ENCODE measurements around the gene UBXN2A.

UBXN2A gene, protein sequence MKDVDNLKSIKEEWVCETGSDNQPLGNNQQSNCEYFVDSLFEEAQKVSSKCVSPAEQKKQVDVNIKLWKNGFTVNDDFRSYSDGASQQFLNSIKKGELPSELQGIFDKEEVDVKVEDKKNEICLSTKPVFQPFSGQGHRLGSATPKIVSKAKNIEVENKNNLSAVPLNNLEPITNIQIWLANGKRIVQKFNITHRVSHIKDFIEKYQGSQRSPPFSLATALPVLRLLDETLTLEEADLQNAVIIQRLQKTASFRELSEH

DNA sequence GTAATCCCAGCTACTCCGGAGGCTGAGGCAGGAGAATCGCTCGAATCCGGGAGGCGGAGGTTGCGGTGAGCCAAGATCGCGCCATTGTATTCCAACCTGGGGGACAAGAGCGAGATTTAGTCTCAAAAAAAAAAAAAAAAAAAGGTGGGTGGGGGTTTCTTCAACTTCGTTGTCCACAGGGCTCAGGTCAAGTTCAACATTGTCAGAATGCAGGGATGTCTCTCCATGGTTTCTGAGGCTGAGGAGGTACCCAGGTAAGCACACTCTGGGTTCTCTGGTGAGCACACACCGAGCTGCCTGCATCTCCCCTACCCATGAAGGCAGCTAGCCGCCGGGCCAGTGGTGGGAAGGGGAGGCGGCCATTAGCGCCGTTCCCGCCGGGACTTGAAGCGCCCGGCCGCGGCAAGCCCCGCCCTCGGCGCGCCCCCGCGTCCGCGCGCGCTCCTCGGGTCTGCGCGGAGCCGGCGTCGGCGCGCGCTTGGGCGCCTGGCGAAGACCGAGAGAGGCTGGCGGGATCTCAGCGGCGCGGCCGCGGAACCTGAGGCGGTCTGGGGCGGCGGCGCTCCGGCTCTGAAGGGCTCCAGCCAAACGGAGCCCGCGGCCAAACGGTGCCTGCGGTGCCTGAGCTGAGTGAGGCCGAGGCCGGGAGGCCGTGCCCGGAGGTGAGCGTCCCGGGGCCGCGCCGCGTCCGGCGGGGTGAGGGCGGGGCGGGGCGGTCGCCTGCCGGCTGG is at the start of gene UBXN2A:
TSS of gene UBXN2A (plus strand) at position 477 of the 731 bp plus-strand sequence. CDS start 17,852 bp downstream, outside the sequence.
- peak; percentile 81 for DNase-seq

DNA sequence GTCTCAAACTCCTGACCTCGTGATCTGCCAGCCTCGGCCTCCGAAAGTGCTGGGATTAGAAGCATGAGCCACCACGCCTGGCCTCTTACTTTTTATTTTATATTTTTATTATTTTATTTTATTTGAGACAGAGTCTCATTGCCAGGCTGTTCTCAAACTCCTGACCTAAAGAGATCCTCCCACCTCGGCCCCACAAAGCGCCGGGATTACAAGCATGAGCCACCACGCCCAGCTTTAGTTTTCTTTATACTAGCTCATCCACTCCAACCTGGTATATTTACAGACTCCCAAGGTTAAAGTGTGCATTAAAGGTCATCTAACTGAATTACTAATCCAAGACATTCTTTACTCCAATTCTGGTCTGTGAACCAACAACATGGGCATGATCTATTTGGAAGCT is 40.1 kb upstream of the UBXN2A start:
- DNase-seq = no peak

DNA sequence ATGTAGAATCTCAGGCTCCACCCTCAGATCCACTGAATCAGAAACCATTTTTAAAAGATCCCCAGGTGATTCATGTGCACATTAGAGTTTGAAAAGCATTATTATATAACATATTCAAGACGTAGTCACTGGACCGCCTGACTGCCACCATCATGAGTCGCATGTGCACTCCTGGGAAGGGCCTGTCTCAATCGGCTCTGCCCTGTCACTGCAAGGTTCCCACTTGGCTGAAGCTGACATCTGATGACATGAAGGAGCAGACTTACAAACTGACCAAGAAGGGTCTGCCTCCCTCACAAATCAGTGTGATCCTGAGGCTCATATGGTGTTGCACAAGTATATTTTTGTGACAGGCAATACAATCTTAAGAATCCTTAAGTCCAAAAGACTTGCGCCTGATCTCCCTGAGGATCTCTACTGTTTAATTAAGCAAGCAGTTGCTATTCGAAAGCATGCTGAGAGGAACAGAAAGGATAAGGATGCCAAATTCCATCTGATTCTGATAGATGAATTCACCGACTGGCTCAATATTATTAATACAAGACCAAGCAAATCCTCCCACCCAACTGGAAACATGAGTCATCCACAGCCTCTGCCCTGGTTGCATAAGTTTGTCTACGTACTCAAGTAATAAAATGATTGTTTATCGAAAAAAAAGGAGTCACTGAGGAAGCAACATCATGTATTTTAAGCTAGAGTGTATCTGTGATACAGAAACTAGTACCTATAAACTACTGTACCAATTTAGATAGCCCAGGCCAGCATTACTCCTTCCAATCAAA is 39.5 kb upstream of the UBXN2A start:
- peak; percentile 18 for DNase-seq

DNA sequence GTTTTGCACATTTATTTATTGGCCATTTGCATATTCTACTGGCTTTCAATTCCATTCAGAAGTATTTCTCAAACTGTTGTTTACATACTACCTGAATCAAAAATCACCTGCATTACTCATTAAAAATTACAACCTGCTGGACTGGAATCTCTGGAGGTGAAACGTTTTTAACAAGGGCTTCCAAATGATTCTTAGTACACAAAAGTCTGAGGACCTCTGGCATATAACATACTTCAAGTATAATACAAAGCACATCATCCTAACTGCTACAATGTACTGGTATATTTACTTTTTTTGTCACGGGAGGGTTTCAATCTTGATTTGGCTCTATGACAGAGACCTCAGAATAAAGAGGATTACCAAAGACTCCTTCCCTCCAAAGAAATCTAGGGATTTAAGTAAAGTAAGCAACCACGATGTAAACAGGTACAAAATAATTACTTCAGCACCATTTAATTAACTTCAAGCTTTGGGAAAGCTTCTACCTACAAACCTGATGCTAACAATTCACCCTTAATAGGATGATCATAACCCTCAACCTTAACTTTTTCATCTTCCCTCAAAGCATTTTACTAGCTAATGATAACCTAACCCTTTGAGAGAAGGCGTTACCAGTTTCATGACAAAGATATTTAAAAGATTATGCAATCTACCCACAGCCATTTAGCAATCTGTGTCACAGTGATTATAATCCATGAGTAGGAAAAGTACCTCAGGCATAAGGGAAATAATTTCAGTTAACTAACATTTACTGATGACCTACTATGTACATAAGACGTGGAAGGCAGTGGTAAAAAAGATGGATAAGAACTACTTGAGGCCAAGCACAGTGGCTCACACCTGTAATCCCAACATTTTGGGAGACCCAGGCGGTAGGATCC is 38.1 kb upstream of the UBXN2A start:
- no peak for DNase-seq

DNA sequence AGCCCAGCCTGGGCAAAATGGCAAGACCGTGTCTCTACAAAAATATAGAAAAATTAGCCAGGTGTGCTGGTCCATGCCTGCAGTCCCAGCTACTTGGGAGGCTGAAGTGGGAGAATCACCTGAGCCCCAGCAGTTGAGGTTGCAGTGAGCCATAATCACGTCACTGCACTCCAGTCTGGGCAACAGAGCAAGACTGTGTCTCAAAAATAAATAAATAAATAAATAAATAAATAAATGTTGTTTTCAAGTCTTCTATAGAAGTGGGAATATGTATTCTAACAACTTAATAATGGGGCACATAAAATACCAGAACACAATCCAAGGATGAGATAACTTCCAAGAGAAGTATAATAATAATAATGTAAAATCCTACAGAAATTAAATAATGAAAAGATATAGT is 37.2 kb upstream of the UBXN2A start:
- DNase-seq = no peak

DNA sequence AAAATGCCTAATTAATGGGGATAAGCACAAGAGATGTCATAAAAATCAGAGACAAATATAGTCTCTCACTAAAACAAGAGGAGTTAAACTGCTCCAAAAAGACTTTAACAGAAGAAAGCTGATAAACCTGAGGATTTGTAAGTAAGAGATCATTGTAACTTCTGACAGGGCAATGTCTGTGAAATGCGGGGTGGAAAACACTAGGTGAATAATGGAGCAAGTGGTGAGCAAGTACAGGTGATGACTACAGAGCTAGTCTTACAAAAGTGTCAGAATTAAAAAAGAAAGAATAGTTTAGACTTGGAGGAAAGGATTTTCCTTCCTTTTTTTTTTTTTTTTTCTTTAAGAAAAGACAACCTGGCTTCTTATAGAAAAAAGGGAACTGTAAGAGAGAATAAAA is 36.0 kb upstream of the UBXN2A start:
- no peak for DNase-seq

DNA sequence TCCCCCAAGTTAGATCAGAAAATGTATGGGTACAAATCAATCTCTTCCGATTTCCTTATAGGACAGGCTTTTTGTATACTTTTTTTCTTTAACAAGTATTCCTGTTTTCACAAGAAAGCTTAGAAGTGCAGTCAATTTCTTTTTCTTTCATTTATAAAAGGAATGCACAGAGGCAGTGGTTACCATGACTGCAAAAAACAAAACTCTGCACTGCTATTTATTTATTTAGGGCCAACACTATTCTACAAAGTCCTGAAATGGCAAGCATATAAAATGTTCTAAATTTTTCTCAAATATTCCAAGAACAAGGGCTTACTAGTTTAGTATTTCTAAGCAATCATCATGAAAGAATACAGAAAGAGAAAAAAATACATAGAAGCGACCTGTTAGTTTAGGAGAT is 35.6 kb upstream of the UBXN2A start:
- DNase-seq = no peak

DNA sequence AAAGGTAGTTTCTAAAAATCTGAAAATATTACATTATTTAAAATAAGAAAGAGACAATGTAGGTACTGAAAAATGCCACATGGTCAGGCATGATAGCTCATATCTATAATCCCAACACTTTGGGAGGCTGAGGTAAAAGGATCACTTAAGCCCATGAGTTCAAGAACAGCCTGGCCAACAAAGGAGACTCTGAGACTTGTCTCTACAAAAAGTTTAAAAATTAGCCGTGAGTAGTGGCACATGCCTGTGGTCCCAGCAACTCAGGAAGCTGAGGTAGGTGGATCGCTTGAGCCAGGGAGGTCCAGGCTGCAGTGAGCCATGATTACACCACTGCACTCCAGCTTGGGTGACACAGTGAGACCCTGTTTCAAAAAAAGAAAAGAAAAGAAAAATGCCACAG is 35.1 kb upstream of the UBXN2A start:
- peak; percentile 35 for DNase-seq

DNA sequence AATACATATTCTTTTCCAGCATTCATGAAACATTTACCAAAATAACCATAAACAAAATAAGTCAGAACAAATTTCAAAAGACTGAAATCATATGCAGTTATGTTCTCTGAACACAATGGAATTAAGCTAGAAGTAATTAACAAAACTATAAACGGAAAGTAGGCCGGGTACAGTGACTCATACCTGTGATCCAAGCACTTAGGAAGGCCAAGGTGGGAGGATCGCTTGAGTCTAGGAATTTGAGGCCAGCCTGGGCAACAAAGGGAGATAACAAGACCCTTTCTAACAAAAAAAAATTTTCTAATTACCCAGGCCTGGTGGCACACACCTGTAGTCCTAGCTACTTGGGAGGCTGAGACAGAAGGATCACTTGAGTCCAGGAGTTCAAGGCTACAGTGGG is 28.2 kb upstream of the UBXN2A start:
- DNase-seq = no peak

DNA sequence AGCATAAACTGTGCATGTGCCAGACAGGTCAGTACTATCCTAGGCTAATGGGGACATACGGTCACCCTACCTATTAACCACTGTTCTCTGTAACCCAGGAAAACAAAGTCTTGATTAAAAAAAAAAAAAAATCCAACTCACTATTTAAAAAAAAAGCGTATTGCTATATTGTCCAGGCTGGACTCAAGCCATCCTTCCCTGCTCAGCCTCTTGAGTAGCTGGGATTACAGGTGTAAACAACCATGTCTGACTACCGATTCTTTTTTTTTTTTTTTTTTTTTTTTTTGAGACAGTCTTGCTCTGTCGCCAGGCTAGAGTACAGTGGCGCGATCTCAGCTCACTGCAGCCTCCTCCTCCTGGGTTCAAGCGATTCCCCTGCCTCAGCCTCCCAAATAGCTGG is 24.9 kb upstream of the UBXN2A start:
- DNase-seq = no peak

DNA sequence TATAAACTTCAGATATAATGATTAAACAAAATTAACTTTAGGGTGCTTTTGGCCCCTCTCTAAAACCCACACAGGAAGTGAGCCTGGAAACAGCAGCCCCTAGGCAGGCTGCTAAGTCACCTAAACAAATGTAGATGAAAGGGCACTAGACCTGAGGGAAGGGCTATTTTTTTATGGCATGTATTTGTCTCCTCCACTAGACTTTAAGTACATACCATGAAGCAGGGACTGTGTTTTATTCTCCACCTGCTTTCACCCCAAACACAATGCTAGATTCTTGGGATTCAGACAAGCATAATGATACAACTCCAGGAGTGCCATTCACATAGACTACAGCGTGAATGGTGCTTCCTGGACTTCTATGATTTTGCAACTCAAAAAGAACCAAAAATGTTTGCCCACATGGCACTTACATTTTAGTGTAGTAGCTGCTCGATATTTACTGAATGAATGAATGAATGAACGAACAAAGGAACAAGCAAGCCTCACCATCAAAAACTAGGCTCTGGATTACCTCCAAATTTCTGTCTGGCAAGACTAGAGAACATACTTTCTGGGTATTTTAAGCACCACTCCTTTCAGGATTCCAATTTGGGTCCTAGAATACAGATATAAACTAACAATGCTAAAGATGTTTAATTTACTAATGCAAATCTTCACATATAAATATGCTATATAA is 23.4 kb upstream of the UBXN2A start:
- DNase-seq = peak; percentile 10

DNA sequence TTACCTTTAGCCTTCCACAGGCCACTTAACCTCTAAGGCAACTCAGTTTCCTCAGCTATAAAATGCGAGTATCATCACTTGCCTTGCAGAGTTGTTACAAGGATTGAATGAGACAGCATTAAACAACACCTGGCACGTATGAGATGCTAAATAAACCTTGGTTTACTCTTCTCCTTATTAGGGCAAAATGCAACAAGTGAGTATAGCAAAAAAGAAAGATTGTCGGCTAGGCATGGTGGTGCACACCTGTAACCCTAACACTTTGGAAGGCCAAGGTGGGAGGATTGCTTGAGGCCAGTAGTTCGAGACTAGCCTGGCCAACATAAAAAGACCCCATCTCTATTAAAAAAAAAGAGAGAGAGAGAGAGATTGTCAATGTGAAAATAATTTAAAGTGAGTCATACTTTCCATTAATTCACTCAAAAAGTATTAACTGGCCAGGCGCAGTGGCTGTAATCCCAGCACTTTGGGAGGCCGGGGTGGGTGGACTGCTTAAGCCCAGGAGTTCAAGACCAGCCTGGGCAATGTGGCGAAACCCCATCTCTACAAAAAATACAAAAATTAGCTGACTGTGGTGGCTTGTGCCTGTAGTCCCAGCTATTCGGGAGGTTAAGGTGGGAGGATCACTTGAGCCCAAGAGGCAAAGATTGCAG is 21.3 kb upstream of the UBXN2A start:
- no peak for DNase-seq

DNA sequence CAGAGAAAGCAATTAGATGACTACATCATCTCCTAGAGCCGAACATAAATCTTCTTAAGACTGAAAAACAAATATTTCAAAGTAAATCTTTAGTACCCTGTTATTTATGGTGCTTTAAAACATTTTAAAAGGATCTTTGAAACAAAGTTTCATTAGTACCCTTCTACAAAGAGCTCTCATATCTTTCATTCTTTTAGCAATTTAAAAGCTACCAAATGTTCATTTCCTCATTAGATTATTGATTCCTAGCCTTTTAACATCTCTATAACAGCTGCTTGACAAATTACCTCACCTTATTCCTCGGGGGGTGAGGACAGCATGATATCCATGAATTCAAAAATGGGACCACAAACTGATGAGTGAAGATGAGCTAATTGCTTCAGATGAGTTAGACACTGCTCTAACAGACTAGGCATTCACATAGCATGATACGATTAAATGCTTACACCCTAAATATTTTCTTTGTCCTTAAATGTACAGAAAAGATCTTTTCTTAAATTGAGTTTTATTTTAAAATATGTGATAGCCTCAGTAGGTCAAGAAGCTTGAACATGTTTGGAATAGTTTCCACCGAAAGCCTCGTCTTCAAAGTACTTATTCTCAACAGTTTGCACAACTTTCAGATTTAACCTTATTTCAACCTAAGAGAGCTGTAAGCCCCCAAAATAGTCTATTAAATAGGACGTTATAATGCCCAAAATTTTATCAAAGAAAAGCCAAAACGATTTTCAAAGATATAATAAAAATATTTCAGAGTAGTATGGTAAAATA is 15.5 kb upstream of the UBXN2A start:
- DNase-seq = peak; percentile 19

DNA sequence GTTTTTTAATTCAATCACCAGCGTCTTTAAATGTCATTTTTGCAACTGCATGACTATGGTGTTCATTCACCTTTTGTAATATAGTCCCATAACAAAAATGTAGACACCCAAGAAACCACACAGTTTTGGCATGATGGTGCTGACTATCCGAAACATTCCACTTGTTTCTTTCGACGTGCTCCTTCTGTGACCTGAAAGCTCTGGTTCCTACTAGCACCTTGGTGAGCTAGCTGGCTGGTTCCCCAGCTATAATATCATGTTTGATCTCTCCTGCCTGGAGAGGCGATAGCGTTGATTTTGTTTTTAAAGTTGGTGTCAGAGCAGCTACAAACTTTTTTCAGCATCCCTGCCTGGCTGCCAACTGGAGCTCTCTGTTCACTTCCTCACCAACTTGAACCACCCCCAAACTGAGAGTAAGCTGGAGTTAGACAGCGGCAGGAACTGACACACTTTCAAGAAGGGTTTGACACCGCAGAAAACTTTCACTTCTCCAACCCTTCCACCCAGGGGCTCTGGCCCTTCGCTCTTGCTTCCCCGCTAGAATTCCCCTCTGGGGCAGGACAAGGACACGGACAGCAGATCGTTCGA is 14.5 kb upstream of the UBXN2A start:
- peak; percentile 78 for DNase-seq

DNA sequence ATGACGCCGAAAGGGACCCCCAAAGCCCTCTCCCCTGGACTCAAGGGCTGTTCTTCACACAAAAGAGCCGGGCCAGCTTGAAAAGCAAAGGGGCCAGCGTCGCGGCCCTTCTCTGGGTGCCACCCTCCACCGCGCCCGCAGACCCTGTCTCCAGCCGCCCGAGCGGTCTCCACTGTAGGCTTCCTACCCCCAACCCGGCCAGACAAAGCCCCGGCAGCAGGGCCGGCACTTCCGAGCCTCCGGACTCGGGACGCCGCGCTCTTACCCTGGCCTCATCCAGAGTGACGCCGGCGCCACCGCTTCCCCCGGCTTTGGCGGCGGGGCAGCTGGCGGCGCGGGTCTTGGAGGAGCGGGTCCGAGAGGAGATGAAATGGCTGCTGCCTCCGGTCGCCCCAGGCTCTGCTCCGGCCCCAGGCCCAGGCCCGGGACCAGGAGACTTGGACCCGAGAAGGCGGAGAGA is 13.9 kb upstream of the UBXN2A start:
- peak; percentile 31 for DNase-seq

DNA sequence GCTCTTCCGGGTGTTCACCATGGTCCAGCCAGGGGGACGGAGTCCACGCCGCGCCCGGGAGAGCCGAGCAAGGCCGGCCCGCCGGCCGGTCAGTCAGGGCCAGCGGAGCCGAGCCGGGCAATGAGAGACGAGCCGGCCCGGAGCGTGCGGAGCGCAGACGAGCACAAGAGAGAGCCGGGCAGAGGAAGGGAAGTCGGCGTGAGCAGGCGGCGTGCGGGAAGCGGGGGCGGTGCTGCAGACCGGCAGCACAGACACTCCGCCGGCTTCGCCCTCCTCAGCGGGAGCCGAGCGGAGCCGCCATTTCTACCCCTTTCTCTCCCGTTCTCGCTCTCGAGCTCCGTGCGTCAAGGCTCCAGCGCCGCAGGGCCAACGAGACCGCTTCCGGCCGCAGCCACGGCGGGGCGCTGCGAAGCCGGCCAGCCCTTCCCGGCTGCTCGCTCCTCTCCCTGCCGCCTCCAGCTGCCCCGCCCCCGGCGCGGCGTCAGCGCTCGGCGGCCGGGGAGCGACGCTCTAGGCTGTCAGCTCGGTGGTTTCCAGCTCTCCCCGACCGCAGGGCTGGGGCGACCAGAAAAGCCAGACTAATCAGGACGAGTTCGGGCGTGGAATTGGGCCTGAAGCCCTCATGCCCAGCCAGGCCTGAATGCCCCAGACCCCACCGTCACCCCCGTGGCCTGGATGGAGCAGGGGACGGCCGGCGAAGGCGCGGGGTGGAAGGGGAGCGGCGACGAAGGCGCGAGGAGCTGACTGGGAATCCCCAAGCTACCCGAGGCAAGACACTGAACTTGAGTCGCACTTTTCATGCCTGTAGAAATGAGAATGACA is 13.3 kb upstream of the UBXN2A start, which contains the start of gene ATAD2B:
TSS of gene ATAD2B (minus strand) at position 374 of the 822 bp plus-strand sequence. CDS start at position 21, 353 bp downstream.
- DNase-seq = peak; percentile 94

DNA sequence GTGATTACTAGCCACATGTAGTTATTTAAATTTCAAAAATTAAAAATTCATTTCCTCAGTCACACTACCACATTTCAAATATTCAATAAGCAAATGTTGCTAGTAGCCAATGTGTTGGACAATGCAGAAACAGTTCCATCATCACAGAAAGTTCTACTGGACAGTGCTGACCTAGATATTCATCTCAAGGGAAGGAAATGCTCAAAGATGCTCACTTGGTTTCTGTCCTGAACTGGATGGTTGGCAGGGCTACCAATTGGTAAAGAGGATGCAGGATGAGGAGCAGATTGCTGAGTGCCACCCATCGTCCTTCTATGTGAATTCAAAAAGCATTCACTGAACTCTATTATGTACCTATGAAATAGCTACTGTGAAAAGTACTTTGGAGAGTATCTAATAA is 6.0 kb upstream of the UBXN2A start:
- DNase-seq = no peak

DNA sequence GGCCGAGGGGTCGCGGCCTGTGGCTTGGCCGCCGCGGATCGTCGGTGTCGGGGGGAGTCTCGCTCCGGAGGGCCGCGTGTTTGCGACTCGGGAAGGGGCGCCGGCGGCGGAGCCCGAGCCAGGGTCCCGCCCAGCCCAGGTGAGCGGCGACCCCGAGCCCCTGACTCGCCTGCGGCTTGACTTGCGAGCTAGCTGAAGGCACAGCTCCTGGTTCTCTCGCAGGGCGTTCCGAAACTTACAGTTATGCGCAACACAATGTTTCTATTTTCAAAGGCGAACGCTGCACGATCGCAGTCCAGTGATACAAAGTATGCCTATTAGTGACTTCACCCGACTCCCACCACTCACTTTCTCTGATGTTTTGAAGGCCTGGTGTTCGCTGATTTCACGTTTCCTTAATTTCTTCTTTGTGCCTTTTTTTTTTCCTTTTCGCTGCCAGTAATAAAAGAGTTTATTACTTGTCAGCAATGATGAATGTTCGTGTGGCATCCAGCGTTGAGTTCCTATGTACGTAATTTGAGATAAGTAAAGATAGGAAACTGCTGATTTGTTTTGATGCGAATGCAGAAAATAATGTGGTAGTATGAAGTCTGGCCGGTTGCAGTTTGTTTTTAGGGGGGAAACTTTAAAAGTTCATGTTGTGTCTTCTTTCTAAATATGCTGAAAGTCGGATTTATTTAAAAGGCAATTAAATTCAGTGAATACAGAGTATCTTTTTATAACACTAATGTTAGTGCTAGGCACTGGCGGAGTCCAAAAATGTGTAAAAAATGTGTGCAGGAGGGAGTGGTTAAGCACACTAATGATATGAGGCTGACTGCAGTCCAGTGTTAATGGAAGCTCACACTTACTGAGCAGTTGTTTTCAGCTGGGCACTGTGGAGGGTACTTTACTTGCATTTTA is 706 bp downstream of the UBXN2A start:
- peak; percentile 50 for DNase-seq
